GM19025 (cell line): ENCODE data around the gene SLC6A5.
"Not testable (repeated sequence)": the region's sequence is repeated elsewhere in the genome, so short reads cannot be mapped to it uniquely, and the experiment has no call there.

Experiments
- ATAC-seq: cut with Tn5 transposase; IDR thresholded peaks from one replicate; pipeline ENCODE4 v1.9.1; 2021; ENCODE audit warnings: mild to moderate bottlenecking, low read depth, moderate library complexity; ENCODE audit not compliant: unreplicated experiment

The SLC6A5 gene

DNA sequence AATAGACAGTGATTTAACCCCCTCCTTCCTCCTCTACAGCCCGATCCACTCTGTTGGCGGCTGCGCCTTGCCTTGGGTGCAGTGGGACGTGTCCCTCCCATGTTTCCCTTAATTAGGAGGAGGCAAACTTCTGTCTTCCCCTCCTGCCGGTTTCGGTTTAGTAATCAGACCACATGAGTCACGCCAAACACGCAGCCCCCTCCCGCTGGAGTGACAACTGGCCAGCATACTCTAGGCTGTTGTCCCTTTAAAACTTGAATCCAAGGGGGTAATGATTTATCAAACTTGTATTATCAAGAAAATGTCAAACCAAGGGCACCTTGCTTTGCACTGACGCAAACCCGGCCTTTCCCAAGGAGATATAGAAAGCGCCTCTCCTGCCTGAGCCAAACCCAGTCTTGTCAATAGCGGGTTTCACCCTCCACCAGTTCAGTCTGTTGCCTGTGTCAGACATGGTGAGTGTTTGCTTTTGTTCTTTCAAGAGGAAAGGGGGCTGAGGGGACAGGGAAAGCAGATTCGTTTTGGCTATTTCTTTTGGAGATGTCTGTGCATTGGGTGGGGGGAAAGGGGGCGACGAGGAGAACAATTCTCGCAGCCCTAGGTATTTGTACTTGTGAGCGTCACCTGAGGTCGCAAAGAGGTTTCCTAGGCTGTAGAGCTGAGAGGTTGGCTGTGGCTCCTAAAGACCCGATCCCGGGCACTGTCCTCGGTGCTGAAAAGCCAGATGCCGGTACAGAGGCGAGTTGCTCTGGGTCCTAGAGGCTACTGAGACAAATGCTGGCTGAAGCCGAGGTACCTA lies at the start of gene SLC6A5:
Gene SLC6A5, plus strand, starts transcription at position 388 of the 799 bp plus-strand sequence. Its CDS starts 65 bp downstream, at position 453.
- no peak for ATAC-seq

GRCh38 chr11:20551096-20551495 lies 48.3 kb upstream of the SLC6A5 start:
- no peak for ATAC-seq

DNA sequence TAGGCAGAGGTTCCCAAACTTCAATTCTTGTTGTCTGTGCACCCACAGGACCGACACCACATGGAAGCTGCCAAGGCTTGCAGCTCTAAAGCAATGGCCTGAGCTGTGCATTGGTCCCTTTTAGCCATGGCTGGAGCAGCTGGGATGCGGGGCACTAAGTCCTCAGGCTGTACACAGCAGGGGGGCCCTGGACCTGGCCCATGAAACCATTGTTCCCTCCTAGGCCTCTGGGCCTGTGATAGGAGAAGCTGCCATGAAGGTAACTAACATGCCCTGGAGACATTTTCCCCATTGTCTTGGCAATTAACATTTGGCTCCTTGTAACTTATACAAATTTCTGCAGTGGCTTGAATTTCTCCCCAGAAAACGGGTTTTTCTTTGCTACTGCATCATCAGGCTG lies 43.6 kb upstream of the SLC6A5 start:
- ATAC-seq: no peak

- not testable (repeated sequence) for ATAC-seq
These were observed 43.0 kb upstream of the SLC6A5 start for GRCh38 chr11:20556396-20556795.

DNA sequence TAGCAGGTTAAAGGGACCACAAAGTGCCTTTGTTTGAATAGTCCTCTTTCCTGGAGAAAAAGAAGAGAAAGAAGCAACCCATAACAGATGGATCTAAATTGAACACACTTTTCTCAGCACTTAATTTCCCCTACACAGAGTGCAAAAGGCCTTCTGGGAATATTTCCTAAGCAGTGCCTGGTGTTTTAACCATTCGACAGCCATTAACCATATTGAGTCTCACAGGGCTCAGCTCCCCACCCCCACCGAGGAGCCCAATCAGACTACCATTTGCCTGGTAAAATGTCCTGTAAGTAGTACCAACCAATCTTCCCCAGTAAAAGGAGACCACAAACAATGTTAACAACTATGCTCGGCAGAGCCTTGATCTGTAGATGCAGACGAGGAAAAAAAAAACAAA lies 40.7 kb upstream of the SLC6A5 start:
- no peak for ATAC-seq

DNA sequence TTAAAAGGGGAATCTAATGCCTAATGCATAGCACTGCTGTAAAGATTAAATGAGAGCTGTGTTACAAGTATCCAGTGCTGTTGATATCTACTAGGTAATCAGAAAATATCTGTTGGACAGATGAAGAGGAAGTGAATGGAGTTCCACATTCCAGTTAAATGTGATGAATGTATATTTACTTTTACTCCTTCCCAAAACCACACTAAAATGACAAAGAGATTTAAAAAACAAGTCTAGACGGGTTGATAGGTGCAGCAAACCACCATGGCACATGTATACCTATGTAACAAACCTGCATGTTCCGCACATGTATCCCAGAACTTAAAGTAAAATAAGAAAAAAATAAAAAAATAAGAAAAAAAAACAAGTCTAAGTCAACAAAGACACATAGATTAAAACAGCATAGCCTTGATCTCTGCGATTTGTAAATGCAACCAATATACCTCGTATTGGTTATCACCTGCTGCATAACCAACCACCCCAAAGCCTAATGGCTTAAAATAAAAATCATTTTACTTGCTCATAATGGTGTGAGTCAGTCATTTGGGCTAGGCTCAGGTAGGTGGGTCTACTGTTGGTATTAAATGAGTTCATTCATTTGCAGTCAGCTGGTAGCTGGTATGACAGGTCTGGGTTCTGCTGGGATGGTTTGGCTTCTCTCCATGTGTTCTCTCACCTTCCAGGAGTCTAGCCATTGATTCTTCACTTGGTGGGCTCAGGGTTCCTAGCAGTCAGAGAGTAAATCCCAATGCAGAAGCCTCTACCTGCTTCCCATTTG lies 39.7 kb upstream of the SLC6A5 start:
- ATAC-seq: no peak

- no peak for ATAC-seq
These were observed 37.5 kb upstream of the SLC6A5 start for GRCh38 chr11:20561915-20562314.

DNA sequence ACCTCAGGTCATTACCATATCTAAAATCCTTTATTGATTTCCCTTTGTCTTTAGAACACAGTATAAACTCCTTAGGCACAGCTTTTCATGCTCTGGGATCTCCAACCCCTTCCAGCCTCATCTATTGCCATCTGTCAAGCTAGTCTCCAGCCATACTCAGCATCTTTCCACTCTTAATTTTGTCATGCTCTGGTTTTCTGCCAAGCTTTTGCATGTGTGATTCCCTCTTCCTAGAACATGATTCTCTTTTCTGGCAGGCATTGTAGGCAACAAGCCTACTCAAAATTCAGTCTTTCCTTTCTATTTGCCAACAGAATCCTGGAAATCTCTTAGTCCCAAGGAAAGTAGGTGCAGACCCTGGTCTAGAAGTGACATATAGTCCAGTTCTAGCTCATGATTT lies 35.5 kb upstream of the SLC6A5 start:
- no peak for ATAC-seq

DNA sequence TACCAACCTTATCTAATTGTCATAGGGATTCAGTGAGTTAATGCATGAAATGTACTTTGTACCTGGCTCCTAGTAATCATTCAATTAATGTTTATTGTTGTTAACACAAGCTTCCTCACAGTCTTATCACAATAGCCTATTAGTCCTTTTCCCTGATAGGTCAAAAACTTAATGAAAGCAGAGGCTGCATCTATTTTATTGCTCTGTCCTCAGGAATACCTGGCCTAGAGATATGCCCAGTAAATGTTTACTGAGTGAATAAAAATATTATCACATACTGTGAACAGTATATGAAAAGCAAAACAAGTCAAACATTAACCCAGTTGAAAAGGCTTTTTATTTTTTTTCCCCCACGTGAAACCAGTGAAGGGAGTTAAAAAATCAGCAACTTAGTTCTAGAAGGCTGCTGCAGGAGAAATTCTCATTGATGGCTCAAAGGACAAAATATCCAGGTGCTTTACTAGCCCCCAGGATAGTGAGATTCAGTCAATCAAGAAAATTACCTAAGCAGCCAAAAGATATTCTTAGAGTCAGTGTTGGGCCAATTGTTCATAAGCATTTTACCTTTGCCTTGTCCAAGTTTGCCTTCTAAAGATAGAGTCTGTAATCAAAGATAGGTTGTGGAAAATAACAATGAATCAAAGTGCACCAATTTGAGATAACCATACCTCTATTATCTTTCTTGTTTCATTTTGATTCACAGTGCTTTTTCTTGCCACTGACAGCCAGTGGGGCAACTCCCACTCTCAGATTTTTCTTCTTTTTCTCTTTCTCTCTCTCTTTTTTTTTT lies 34.4 kb upstream of the SLC6A5 start:
- ATAC-seq: no peak

GRCh38 chr11:20566115-20566514 lies 33.3 kb upstream of the SLC6A5 start:
- not testable (repeated sequence) for ATAC-seq

GRCh38 chr11:20566591-20567434 lies 32.6 kb upstream of the SLC6A5 start:
- ATAC-seq: no peak

GRCh38 chr11:20579725-20580124 lies 19.7 kb upstream of the SLC6A5 start:
- ATAC-seq: not testable (repeated sequence)

- no peak for ATAC-seq
These were observed 16.2 kb upstream of the SLC6A5 start for GRCh38 chr11:20583201-20583600.

DNA sequence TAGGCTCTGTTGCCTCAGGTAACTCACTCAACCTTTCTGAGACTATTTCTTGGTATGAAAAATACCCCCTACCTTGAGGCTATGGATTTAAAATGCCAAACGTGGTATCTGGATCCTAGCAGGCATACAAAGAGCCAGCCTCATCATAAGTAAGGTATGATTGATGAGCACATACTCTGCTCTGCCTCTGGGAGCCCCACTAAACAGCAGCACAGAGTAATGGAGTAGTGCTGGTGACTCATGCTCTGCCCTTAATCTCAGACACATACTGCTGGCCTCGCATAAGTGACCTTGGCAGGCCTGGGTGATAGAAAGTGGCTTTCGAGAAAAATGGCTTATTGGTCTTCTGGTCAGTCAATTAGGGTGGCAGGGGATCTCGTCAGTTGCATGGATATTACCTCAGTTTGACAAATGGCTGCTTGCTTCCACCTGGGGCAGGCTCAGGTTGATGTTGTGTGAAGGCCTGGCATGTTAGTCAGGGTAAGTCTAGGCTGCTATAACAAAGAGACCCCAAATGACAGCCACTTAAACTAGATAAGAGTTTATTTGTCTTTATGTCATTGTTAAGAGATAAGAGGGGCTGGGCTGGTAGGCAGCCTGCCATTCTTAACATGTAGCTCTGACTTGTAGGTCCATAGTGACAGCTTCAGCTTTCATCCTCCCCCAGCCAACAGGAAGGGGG lies 15.2 kb upstream of the SLC6A5 start:
- no peak for ATAC-seq

GRCh38 chr11:20589796-20590195 lies 9.6 kb upstream of the SLC6A5 start:
- no peak for ATAC-seq

DNA sequence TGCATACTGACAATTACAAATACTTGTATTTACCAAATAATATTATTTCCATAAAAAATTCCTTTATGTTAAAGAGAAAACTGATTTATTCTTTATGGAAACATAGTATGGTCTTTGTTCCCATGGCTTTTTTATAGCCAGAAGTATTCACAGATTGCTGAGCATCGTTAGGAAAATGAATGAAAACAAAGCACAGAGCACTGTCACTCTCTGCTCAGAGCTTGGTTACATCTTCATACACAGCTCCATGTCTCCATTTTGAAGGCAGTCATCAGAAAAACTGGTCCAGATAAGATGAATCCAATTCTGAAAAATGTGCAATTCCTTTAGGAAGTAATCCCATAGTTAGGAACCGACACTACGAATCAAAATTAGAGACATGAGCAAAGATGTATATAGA lies 9.0 kb upstream of the SLC6A5 start:
- ATAC-seq: no peak

DNA sequence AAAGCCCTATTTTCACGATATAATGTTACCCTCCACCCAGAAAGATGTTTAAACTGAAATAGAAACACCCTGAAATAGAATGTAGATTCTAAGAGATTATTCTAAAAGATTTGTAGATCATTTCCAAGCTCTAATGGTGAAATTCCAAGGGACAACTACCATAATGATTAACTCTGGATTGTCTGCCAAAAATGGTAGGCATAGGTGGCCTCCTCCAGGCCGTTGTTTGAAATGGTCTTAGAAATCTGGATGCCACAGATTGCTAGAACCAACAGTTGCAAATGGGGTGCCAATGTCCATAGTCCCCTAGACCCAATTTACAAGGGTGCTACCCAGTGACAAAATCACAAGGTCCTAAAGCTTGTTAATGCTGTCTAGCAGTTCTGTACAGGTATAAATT lies 6.7 kb upstream of the SLC6A5 start:
- no peak for ATAC-seq

DNA sequence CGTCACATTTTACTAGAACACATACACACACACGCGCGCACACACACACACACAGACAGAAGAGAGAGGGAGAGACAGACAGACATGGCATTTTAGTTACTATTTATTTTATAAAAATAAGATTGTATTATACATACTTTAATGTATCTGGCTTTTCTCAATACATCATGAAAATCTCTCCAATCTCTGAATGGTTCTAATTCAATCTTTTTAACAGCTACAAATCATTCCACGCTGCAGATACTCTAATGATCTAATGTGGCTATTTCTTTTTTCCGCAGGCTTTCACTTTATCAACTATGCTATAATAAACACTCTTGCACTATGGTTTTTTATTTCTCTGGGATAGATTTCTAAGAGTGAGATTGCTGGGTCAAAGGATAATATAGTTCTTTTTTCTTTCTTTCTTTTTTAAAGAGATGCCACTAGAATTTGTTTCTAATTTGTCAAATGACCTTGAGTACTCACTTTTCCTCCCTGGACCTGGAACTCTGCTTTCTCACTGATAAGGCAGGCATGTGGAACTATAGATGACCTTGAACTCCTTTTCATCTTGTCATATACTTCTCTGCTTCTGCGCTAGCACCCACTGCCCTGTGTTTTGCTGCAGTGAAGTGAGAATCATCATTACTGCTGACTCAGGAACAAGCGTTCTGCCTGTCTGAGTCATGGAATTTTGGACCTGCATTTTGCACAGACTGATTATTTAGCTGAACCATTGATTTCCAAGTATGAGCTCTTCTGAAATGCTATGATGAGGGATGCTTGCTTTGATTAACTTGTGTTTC lies 4.9 kb upstream of the SLC6A5 start:
- ATAC-seq: no peak

GRCh38 chr11:20595101-20595500 lies 4.3 kb upstream of the SLC6A5 start:
- ATAC-seq: no peak
